Forelimb muscle (tissue), 1 donor: ENCODE results near the gene SHROOM3. TPM values are rescaled to one million over a fixed set of nuclear protein-coding genes. Genes with fewer than 3 reads are reported as not detected.
A peak's percentile ranks its signal among the peaks of the same experiment; 100 is the strongest.

Experiments
- DNase-seq: peaks from one replicate; pipeline ENCODE4 v3.0.0-alpha.2; 2013; ENCODE audit warnings: low read depth
- polyA plus RNA-seq: library from polyadenylated mRNA; unstranded; fragments of 120-200 nt; gene quantifications from one replicate; pipeline ENCODE4 v1.2.1, GENCODE V29; 2013; ENCODE audit not compliant: insufficient read length

The SHROOM3 gene
- polyA plus RNA-seq, 1 donor, result 19.0 TPM

DNA sequence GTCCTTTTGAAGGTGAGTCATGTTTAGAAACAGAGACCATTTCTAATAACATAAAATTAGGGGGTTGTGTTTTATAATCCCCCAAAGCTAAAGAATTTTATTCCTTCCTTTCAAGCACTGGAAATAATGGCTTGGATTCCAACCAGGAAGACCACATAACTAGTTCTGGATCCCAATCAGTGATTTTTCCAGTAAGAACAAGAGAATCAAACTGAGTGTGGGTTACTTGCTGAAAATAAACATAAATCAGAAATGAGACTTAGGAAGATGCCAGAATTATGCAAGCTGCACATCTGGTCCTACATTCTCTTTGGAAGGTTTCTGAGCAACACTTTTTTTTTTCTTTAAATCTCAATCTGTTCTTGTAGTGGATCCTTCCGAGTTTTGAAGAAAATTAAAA is 386.6 kb downstream of the SHROOM3 start:
- peak; percentile 86 for DNase-seq

DNA sequence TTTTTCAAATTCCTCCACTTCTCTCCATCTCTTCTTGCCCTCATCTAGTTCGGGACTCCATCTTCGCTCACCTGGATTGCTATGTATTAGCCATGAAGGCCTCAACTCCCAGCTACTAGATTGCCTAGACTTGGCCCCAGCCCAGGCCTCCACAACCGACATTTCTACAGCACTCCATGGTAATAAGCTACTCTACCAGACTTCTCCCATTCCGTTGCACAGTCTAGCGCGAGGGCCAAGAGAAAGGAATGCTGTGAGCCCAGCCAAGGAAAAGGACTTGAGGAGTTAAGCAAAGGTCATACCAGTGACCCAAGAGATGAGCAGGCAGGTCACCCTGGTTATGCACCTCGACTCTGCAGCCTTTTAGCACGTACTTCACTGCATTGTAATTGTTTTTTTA is 387.3 kb downstream of the SHROOM3 start:
- no peak for DNase-seq

DNA sequence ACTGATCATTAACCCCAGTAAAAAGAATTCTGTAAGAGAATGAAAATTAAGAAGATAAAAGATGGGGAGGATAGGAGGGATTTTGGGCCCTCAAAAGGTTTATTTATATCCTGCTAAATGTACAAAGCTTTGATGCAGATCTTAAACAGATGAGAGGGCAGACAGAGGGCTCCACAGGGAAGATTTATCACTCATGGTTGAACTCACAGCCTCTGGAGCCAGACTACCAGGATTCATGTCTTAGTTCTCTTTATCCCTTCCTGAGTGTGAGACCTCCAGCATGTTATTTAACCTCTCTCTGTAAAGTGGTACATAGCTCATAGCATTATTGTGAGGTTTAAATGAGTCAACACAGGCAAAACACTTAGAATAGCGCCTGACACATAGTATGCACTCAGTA is 388.5 kb downstream of the SHROOM3 start:
- DNase-seq, result no peak

DNA sequence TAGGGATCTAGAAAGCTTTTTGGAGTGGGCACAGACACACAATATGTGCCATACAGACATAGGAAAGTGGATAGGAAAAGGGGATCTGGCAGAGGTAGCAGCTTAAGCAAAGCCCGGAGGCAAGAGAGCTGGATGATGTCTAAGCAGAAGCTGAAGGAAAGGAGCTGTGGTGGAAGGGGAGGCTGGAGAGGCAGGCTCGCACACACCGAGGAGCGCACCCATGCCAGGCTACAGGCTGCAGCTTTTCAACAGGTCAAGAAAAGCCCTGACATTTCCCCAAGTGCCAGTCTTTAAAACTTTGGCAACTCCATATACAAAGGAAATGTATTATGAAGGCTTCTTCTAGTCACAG is 395.6 kb downstream of the SHROOM3 start:
- no peak for DNase-seq

DNA sequence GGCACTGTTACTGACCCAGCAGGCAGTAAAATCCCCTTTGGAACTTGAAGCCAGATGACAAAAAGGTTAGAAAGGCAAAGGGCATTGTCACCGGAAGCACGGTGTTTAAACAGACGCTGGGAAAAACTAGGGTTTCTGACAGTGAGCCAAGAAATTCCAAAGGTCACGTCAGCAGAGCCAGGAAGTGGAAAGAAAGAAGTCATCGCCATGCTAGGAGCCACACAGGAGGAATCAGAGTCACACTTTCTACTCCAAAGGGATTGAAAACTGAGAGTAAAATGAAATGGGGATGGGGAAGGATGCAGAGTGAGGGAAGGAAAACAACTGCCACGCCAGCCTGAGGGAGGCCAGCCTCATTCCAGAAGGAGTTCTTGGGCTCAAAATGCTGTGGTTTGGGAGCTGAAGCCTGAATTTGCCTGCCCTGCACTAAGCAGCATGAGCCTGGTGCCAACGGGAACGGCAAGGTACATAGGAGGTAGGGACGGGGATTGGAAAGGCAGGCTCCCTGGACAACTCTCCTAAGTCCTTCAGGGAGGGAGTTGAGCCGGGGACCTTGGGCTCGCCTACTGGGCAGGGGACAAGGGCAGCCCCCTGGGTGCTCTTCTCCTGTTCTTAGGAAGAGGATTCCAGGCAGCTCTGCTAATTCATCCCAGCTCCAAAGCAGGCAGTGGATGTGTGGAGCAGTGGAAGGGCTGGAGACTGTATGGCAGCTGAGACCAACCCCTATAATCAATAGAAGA is 396.1 kb downstream of the SHROOM3 start:
- DNase-seq, result no peak

DNA sequence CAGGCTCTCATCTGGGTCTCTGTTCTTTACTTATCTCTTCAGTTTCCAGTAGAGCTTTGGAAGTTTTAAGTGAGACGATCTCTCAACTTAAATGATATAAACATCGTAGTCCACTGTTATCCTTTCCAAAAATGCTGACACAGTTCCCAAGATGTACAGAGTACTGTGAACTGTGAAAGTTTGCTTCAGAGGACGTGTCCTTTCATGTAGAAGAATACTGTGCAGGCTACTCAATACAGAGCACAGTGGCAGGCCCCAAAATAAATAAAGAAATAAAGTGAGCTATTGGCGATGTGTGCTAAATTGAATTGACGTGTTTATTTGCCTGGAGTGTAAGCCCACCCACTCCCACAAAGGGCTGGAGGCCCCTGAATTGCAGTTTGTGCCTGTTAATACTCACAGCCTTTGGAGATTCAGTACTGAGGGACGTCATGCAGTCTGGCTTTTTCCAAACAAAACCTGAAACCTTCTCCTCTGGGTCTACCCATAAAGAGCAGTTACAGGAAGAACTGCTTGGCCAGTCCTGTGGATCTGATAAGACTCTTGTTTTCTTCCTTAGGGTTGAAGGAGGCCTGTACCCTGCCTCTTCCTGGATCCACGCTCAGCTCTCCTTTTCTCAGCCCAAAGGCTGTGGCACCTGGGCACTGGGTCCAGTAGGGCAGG is 396.8 kb downstream of the SHROOM3 start:
- no peak for DNase-seq

Other genes with a start within 250 kb of the SHROOM3 start
- gene SCARB2, start 221.4 kb upstream of the SHROOM3 start, polyA plus RNA-seq, result 139 TPM
- gene FAM47E, start 183.5 kb upstream of the SHROOM3 start, polyA plus RNA-seq, result 1.5 TPM
- gene STBD1, start 128.5 kb upstream of the SHROOM3 start, polyA plus RNA-seq, result 58.9 TPM
- gene CCDC158, start 14.1 kb upstream of the SHROOM3 start, polyA plus RNA-seq, result 0.75 TPM